Measurements from ENCODE around the gene XYLT1.

GRCh38 chr16:17265154-17265553 lies 205.6 kb downstream of the XYLT1 start:
- TF ChIP-seq CBFB (CRISPR knock-in tag; IDR thresholded peaks at IDR 0.05): no peak
- no peak for TF ChIP-seq ASH2L (IDR thresholded peaks at IDR 0.05; ENCODE audit: insufficient read length, low read depth, low read length)
- no peak for TF ChIP-seq CCDC6 (CRISPR knock-in tag; IDR thresholded peaks at IDR 0.05)
- TF ChIP-seq CTCF (CRISPR knock-in tag; IDR thresholded peaks at IDR 0.05): no peak
- TF ChIP-seq SALL1 (CRISPR knock-in tag; IDR thresholded peaks at IDR 0.05): no peak
- no peak for TF ChIP-seq ZNF7 (CRISPR knock-in tag; IDR thresholded peaks at IDR 0.05)
- no peak for TF ChIP-seq SOX6 (IDR thresholded peaks at IDR 0.05)
- TF ChIP-seq SOX6 (CRISPR knock-in tag; IDR thresholded peaks at IDR 0.05): no peak
- TF ChIP-seq ZNF766 (CRISPR knock-in tag; IDR thresholded peaks at IDR 0.05; ENCODE audit: borderline replicate concordance): no peak
- no peak for TF ChIP-seq KLF9 (CRISPR knock-in tag; IDR thresholded peaks at IDR 0.05; ENCODE audit: low read depth)

Measured in HepG2 (cell line).